Brain microvascular endothelial cell (primary cell): ENCODE results near the gene HBD.

Experiments
- DNase-seq: peaks from one replicate; pipeline ENCODE4 v3.0.0-alpha.2; 2020
- H3K27ac ChIP-seq: fragments of 250-450 bp; sonication (Bioruptor Pico); 2 replicates; pipeline ENCODE4 v1.5.1; 2020; ENCODE audit warnings: mild to moderate bottlenecking, moderate library complexity
- H3K27me3 ChIP-seq: fragments of 250-450 bp; sonication (Bioruptor Pico); replicated peaks from 2 replicates; pipeline ENCODE4 v1.5.1; 2020; ENCODE audit warnings: mild to moderate bottlenecking
- H3K36me3 ChIP-seq: fragments of 250-450 bp; sonication (Bioruptor Pico); replicated peaks from 2 replicates; pipeline ENCODE4 v1.5.1; 2020; ENCODE audit warnings: mild to moderate bottlenecking
- H3K4me3 ChIP-seq: 2 replicates; pipeline ENCODE4 v1.5.1; 2011; ENCODE audit warnings: low read depth, mild to moderate bottlenecking, control low read depth, low read length, moderate library complexity
- in situ Hi-C: cut with HindIII; loops from 2 replicates; pipeline ENCODE4 v1.10.0; 2017; ENCODE audit warnings: low sequenced_read_pairs, low pct_ligation_motif_present
- TF ChIP-seq, protein P1 (sequence below): IDR thresholded peaks from 2 replicates; pipeline ENCODE4 v1.5.1; 2011; ENCODE audit warnings: low read depth, mild to moderate bottlenecking, moderate library complexity, low read length, control low read depth, inconsistent platforms; ENCODE audit errors: missing control alignments

Gene HBD

DNA sequence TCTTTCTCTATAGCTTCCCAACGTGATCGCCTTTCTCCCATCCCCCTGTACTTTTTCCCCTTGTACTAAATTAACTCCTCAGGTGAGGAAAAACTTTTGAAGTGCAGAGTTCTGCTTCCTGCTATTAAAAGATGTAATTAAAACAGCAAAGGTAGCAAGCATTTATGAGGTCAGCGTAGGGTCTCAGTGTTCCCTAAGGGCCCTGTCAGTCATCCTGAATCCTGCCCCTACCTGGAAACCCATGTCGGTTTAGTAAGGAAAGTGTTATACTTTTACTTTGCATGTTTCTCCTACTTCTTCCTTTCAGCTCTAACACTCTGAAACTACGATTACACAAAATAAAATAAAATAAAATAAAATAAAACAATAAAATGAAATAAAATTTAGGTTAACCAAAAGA is 6.2 kb downstream of the HBD start:
- Histone ChIP-seq H3K27ac (no peak overlapping the region), H3K27me3 (no peaks in the 10 kb centered on the region), H3K36me3 (no peaks in the 10 kb centered on the region), H3K4me3 (no peak overlapping the region)
- TF ChIP-seq, protein P1, sequence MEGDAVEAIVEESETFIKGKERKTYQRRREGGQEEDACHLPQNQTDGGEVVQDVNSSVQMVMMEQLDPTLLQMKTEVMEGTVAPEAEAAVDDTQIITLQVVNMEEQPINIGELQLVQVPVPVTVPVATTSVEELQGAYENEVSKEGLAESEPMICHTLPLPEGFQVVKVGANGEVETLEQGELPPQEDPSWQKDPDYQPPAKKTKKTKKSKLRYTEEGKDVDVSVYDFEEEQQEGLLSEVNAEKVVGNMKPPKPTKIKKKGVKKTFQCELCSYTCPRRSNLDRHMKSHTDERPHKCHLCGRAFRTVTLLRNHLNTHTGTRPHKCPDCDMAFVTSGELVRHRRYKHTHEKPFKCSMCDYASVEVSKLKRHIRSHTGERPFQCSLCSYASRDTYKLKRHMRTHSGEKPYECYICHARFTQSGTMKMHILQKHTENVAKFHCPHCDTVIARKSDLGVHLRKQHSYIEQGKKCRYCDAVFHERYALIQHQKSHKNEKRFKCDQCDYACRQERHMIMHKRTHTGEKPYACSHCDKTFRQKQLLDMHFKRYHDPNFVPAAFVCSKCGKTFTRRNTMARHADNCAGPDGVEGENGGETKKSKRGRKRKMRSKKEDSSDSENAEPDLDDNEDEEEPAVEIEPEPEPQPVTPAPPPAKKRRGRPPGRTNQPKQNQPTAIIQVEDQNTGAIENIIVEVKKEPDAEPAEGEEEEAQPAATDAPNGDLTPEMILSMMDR: no peak
- in situ Hi-C loops: no loop called here
- DNase-seq: no peak

- in situ Hi-C loops: no loop called here
These were observed 6.6 kb downstream of the HBD start for GRCh38 chr11:5227681-5228080.

DNA sequence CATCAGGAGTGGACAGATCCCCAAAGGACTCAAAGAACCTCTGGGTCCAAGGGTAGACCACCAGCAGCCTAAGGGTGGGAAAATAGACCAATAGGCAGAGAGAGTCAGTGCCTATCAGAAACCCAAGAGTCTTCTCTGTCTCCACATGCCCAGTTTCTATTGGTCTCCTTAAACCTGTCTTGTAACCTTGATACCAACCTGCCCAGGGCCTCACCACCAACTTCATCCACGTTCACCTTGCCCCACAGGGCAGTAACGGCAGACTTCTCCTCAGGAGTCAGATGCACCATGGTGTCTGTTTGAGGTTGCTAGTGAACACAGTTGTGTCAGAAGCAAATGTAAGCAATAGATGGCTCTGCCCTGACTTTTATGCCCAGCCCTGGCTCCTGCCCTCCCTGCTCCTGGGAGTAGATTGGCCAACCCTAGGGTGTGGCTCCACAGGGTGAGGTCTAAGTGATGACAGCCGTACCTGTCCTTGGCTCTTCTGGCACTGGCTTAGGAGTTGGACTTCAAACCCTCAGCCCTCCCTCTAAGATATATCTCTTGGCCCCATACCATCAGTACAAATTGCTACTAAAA is 7.5 kb downstream of the HBD start, which contains the start of gene HBB:
Gene HBB, minus strand, starts transcription at position 340 of the 579 bp plus-strand sequence. Its CDS starts 50 bp downstream, at position 290.
- no peaks in the 10 kb centered on the region for H3K36me3 ChIP-seq
- DNase-seq: no peak
- in situ Hi-C loops: no loop called here
- TF ChIP-seq, protein P1: no peak
- no peak within 1 kb of the TSS for H3K4me3 ChIP-seq
- no peak within 1 kb of the TSS for H3K27ac ChIP-seq
- H3K27me3 ChIP-seq: no peaks in the 10 kb centered on the region

More at GRCh38 chr11:5227681-5228080, 6.6 kb downstream of the HBD start:
- H3K36me3 ChIP-seq: no peaks in the 10 kb centered on the region
- H3K27ac ChIP-seq: no peak overlapping the region
- DNase-seq: no peak
- TF ChIP-seq, protein P1: no peak
- H3K27me3 ChIP-seq: no peaks in the 10 kb centered on the region
- H3K4me3 ChIP-seq: no peak overlapping the region

DNA sequence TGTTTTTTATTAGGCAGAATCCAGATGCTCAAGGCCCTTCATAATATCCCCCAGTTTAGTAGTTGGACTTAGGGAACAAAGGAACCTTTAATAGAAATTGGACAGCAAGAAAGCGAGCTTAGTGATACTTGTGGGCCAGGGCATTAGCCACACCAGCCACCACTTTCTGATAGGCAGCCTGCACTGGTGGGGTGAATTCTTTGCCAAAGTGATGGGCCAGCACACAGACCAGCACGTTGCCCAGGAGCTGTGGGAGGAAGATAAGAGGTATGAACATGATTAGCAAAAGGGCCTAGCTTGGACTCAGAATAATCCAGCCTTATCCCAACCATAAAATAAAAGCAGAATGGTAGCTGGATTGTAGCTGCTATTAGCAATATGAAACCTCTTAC is 8.8 kb downstream of the HBD start:
- DNase-seq: no peak
- no peak overlapping the region for H3K27ac ChIP-seq

GRCh38 chr11:5224538-5225479 is 9.5 kb downstream of the HBD start:
- Histone ChIP-seq H3K4me3 (no peak overlapping the region), H3K36me3 (no peaks in the 10 kb centered on the region), H3K27me3 (no peaks in the 10 kb centered on the region), H3K27ac (no peak overlapping the region)
- DNase-seq: no peak
- TF ChIP-seq, protein P1: no peak
- in situ Hi-C loops: no loop called here

More for the DNA sequence above, 8.8 kb downstream of the HBD start:
- TF ChIP-seq, protein P1: no peak
- no peaks in the 10 kb centered on the region for H3K36me3 ChIP-seq
- in situ Hi-C loops: no loop called here
- no peaks in the 10 kb centered on the region for H3K27me3 ChIP-seq
- H3K4me3 ChIP-seq: no peak overlapping the region
